Parathyroid adenoma (tissue), 2 donors: Measurements from ENCODE around the gene LYZ.

Source experiments
- H2AFZ ChIP-seq: fragments of 300-600 bp; sonication (generic); one replicate; pipeline ENCODE4 v1.7.0; 2017; ENCODE audit warnings: antibody characterized with exemption, mild to moderate bottlenecking
- H3K27ac ChIP-seq: fragments of 300-600 bp; sonication (generic); one replicate; pipeline ENCODE4 v1.7.0; 2017
- H3K27me3 ChIP-seq: fragments of 300-600 bp; sonication (generic); one replicate; pipeline ENCODE4 v1.7.0; 2017; ENCODE audit warnings: low read length; ENCODE audit not compliant: control insufficient read depth, insufficient read depth
- H3K36me3 ChIP-seq: fragments of 300-600 bp; sonication (generic); one replicate; pipeline ENCODE4 v1.7.0; 2017; ENCODE audit warnings: low read length; ENCODE audit not compliant: control insufficient read depth, insufficient read depth
- H3K4me1 ChIP-seq: fragments of 300-600 bp; sonication (generic); one replicate; pipeline ENCODE4 v1.7.0; 2017; ENCODE audit warnings: control low read depth
- H3K4me2 ChIP-seq: fragments of 300-600 bp; sonication (generic); one replicate; pipeline ENCODE4 v1.7.0; 2017; ENCODE audit warnings: low read length
- H3K4me3 ChIP-seq: fragments of 300-600 bp; sonication (generic); one replicate; pipeline ENCODE4 v1.7.0; 2017; ENCODE audit warnings: low read depth, low read length
- H3K79me2 ChIP-seq: fragments of 300-600 bp; sonication (generic); one replicate; pipeline ENCODE4 v1.7.0; 2017; ENCODE audit warnings: control low read depth
- H3K9ac ChIP-seq: fragments of 300-600 bp; sonication (generic); one replicate; pipeline ENCODE4 v1.7.0; 2017; ENCODE audit warnings: mild to moderate bottlenecking
- H3K9me3 ChIP-seq: fragments of 300-600 bp; sonication (generic); one replicate; pipeline ENCODE4 v1.7.0; 2017; ENCODE audit warnings: low read length; ENCODE audit not compliant: control insufficient read depth
- CTCF ChIP-seq: fragments of 300-600 bp; sonication (generic); IDR thresholded peaks from one replicate; pipeline ENCODE4 v1.7.0; 2017; ENCODE audit warnings: antibody characterized with exemption, mild to moderate bottlenecking
- donor health status: primary hyperparathyroidism.

Gene LYZ

GRCh38 chr12:69401940-69402339, 53.8 kb downstream of the LYZ start:
- no peak for TF ChIP-seq CTCF
- no peaks in the 10 kb centered on the region for H3K79me2 ChIP-seq
- no peaks in the 10 kb centered on the region for H3K4me1 ChIP-seq
- H3K36me3 ChIP-seq = no peaks in the 10 kb centered on the region
- no peaks in the 10 kb centered on the region for H3K27me3 ChIP-seq
- H3K4me3 ChIP-seq = no peak overlapping the region
- no peak overlapping the region for H3K27ac ChIP-seq
- no peak overlapping the region for H3K9ac ChIP-seq
- H2AFZ ChIP-seq = no peak overlapping the region
- no peak overlapping the region for H3K4me2 ChIP-seq
- no peaks in the 10 kb centered on the region for H3K9me3 ChIP-seq
